ENCODE results near the gene GRHPR.

Gene GRHPR

GRCh38 chr9:37422289-37423104 lies at the start of gene GRHPR:
Gene GRHPR (plus strand): TSS chr9:37422696. CDS start chr9:37422751, 55 bp downstream.
- in situ Hi-C loops (cut with MboI; ENCODE audit: low sequenced_read_pairs), result no loop called here

- in situ Hi-C loops (cut with MboI; ENCODE audit: low sequenced_read_pairs), result loop anchor here (25.0 kb wide), 1 partner anchor 486 kb away; no protein-coding TSS in a partner anchor
These were observed 49.7 kb upstream of the GRHPR start for GRCh38 chr9:37372839-37373238.

- in situ Hi-C loops (cut with MboI; ENCODE audit: low sequenced_read_pairs), result loop anchor here (25.0 kb wide), 1 partner anchor 486 kb away; no protein-coding TSS in a partner anchor
These were observed 48.9 kb upstream of the GRHPR start for GRCh38 chr9:37373621-37374020.

GRCh38 chr9:37374892-37375291 lies 47.6 kb upstream of the GRHPR start:
- in situ Hi-C loops (cut with MboI; ENCODE audit: low sequenced_read_pairs), result loop anchor here (25.0 kb wide), 1 partner anchor 488 kb away; no protein-coding TSS in a partner anchor

- in situ Hi-C loops (cut with MboI; ENCODE audit: low sequenced_read_pairs), result no loop called here
These were observed 44.5 kb upstream of the GRHPR start for GRCh38 chr9:37377688-37378612.

- in situ Hi-C loops (cut with MboI; ENCODE audit: low sequenced_read_pairs), result no loop called here
These were observed 43.9 kb upstream of the GRHPR start for GRCh38 chr9:37378613-37379004.

- in situ Hi-C loops (cut with MboI; ENCODE audit: low sequenced_read_pairs), result no loop called here
These were observed 42.7 kb upstream of the GRHPR start for GRCh38 chr9:37379835-37380234.

- in situ Hi-C loops (cut with MboI; ENCODE audit: low sequenced_read_pairs), result no loop called here
These were observed 41.9 kb upstream of the GRHPR start for GRCh38 chr9:37380570-37380969.

- in situ Hi-C loops (cut with MboI; ENCODE audit: low sequenced_read_pairs), result no loop called here
These were observed 41.3 kb upstream of the GRHPR start for GRCh38 chr9:37381094-37381741.

GRCh38 chr9:37382161-37382981 lies 40.1 kb upstream of the GRHPR start:
- in situ Hi-C loops (cut with MboI; ENCODE audit: low sequenced_read_pairs), result no loop called here

- in situ Hi-C loops (cut with MboI; ENCODE audit: low sequenced_read_pairs), result no loop called here
These were observed 39.5 kb upstream of the GRHPR start for GRCh38 chr9:37382982-37383357.

GRCh38 chr9:37383393-37383792 lies 39.1 kb upstream of the GRHPR start:
- in situ Hi-C loops (cut with MboI; ENCODE audit: low sequenced_read_pairs), result no loop called here

- in situ Hi-C loops (cut with MboI; ENCODE audit: low sequenced_read_pairs), result no loop called here
These were observed 38.4 kb upstream of the GRHPR start for GRCh38 chr9:37383876-37384746.

GRCh38 chr9:37385286-37385685 lies 37.2 kb upstream of the GRHPR start:
- in situ Hi-C loops (cut with MboI; ENCODE audit: low sequenced_read_pairs), result no loop called here

GRCh38 chr9:37386988-37387387 lies 35.5 kb upstream of the GRHPR start:
- in situ Hi-C loops (cut with MboI; ENCODE audit: low sequenced_read_pairs), result no loop called here

GRCh38 chr9:37390759-37391158 lies 31.7 kb upstream of the GRHPR start:
- in situ Hi-C loops (cut with MboI; ENCODE audit: low sequenced_read_pairs), result no loop called here

GRCh38 chr9:37392272-37392671 lies 30.2 kb upstream of the GRHPR start:
- in situ Hi-C loops (cut with MboI; ENCODE audit: low sequenced_read_pairs), result no loop called here

- in situ Hi-C loops (cut with MboI; ENCODE audit: low sequenced_read_pairs), result no loop called here
These were observed 27.3 kb upstream of the GRHPR start for GRCh38 chr9:37395229-37395628.

- in situ Hi-C loops (cut with MboI; ENCODE audit: low sequenced_read_pairs), result no loop called here
These were observed 26.8 kb upstream of the GRHPR start for GRCh38 chr9:37395663-37396062.
